Activated CD4-positive, CD25-positive, alpha-beta regulatory T cell (primary cell): ENCODE data around the gene LRAT.

ENCODE experiments used
- DNase-seq, 4 experiments: peaks; one replicate each; lab custom pipeline; 2025; lab: John Stamatoyannopoulos, UW

The LRAT gene

DNA sequence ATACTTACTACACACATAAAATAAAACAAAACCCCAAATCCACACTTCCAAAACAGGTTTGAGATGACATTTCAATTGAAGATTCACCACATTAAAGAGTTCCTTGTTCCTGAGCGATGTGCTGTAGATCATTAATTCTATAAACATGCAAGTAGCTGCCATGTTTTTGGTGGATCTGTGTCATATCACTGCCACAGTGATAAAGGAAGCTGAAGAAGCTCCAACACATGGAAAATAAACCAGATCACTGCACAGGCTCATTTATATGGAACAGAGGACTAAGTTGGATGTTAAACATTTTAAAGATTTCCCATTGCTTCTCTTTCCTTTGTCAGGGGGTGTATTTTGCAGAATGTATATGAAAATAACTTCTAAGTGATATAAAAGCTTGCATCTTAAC is 34.5 kb downstream of the LRAT start:
- DNase-seq, result no peak

DNA sequence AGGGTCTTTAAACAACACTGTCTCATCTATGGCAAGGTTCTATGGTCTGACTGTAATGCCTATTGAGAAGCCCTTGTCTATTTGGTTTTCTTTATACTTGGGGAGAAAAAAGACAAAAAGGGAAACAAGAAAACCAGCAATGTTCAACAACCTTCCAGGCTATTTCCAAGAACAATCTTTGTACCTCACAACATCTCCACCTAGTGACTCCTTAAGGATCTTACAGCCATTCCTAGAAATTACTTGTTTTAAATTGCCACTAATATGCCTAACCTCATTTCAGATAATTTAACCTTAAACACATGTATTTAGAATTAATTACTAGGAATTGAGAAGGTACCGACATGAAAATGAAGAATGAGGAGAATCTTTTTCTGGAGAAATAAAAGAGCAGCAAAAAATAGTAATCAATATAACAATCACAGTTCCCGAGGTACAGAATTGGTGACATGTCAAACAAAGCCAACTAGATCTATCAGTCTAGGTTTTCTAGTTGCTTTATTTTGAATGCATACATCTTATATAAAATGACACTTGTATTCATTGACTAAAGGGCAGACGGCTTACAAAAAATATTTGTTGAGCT is 35.7 kb downstream of the LRAT start:
- no peak for DNase-seq

DNA sequence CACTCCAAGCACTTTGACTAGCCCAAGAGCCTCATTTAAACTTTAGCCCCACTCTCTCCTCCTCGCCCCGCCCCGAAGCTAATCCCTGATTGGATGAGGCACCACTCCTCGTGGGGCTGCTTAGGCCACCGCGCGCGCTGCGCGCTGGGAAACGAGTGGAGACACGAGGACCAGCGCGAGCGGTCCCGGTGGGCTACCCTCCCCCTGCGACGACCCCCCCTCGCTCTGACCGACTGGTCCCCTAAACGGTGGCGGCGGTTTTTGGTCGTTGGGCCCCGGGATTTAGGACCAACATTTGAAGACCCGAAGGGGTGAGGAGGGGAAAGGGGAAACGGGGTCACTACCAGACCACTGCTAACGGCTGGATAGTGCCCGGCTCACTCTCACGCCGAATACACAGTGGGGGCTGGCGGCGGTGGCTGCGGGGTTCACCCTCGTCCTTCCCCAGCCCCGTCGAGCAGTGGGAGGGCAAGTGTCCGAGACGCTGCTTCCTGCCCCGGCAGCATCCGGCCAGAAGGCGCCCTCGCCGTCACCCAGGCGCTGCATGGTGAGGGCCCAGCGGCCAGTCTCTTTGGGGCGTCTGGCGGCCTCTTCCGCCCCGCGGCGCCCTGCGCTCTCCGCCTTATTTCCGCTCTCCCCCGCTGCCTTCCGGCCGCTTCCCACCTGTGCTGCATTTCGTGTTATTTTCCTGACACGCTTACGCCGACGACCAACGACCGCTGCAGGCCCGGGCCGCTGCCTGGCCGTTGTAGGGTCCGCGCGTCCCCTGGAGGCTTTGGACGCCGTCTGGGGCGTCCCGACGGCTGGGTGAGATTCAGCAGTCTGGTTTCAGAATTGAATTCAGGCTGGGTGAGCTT is 37.6 kb downstream of the LRAT start, which contains the start of gene RBM46:
TSS of gene RBM46 (plus strand) at position 147 of the 857 bp plus-strand sequence. CDS start 15,481 bp downstream, outside the sequence.
- DNase-seq, result no peak

DNA sequence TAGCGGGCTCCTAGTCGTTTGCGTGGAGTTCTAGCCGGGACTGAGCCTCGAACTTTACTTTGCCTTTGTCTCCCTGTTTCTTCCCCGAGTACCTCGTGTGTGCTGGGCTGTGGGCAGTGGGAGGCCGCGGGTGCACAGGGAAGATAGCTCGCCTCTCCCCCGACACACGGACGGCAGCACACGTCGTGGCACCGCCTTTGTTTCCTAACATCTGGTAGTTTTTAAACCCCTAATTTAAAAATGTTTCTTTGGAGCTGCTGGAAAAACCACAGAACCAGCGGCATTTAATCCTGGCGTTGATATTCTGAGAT is 38.1 kb downstream of the LRAT start:
- no peak for DNase-seq
